Ovary (tissue), 3 donors: Measurements from ENCODE around the gene PTPRO.

Source experiments
- CTCF ChIP-seq, 3 donors: fragments of 450-650 bp in 2 of 3; fragments of 200-600 bp in 1 of 3; IDR thresholded peaks; one replicate each; pipeline versions ENCODE4 v1.5.1 to v1.8.0; 2016 to 2022; ENCODE audit warnings: antibody characterized with exemption in 3 of 3, mild to moderate bottlenecking in 1 of 3
- EP300 ChIP-seq: sonication (generic); formaldehyde crosslinking; IDR thresholded peaks from one replicate; pipeline ENCODE4 v1.6.1; 2017; ENCODE audit warnings: antibody characterized with exemption
- POLR2A ChIP-seq: fragments of 450-650 bp; IDR thresholded peaks from one replicate; pipeline ENCODE4 v1.6.1; 2017; ENCODE audit warnings: antibody characterized with exemption, mild to moderate bottlenecking, moderate library complexity
- donor health status: DM: no; HTN: no; CAD: no.

GRCh38 chr12:15591811-15592210 lies 269.5 kb downstream of the PTPRO start:
- TF ChIP-seq CTCF (IDR thresholded peaks at IDR 0.05) (no peak), EP300 (no peak), POLR2A (no peak)
